ENCODE data around the gene MYD88.

MYD88 gene

DNA sequence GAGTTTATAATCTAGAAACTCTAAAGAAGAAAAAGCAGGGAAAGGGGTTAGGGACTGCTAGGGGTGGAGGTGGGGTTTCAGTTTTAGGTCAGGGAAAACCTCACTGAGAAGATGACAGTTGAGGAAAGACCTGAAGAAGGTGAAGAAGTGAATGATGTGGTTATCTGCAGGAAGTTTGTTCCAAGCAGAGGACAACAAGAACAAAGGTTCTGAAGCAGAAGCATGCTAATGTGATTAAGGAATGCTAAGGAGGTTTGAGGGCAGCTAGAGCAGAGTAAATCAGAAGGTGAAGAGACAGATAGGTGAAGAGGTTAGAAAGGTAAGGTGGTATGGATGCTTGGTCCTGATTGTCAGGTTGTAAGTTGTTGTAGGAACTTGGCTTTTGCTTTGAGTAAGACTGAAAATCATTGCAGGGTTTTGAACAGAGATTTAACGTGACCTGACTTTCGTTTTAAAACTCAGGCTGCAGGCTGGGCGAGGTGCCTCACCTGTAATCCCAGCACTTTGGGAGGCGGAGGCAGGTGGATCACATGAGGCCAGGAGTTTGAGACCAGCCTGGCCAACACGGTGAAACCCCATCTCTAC lies 35.5 kb downstream of the MYD88 start:
- Mint-ChIP-seq H3K4me1 (ENCODE audit: low read depth) (peaks cover 72% of the 10 kb centered on the region), H3K9me3 (no peaks in the 10 kb centered on the region), H3K27ac (peak overlapping the region; percentile 43), H3K4me3 (no peak overlapping the region), H3K27me3 (no peaks in the 10 kb centered on the region), H3K36me3 (ENCODE audit: low read depth) (peaks cover 17% of the 10 kb centered on the region)

DNA sequence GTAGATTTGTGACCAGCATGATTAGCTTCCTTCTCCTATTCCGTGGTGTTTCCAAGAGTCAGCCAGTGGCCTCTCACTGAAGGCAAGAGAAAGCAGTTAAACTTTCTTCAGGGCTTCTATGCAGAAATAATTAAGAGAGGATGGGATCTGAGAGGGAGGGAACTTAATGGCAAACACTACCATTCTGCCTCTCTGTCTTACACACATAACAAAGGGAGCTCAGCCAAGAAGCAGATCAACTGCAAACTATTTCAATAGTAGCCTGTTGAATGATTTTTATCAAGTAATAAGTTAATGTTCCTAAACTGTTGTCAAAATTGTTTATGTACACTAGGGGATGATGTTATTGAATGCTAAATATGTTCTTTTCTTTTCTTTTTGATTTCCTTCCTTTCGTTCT lies 38.7 kb downstream of the MYD88 start:
- no peaks in the 10 kb centered on the region for H3K27me3 Mint-ChIP-seq

GRCh38 chr3:38186781-38187180 lies 48.3 kb downstream of the MYD88 start:
- Mint-ChIP-seq H3K9me3 (no peaks in the 10 kb centered on the region), H3K27me3 (no peaks in the 10 kb centered on the region), H3K4me3 (no peak overlapping the region), H3K4me1 (ENCODE audit: low read depth) (no peaks in the 10 kb centered on the region), H3K27ac (no peak overlapping the region), H3K36me3 (ENCODE audit: low read depth) (peaks cover 55% of the 10 kb centered on the region)

More for the DNA sequence above, 38.7 kb downstream of the MYD88 start:
- H3K4me1 Mint-ChIP-seq (ENCODE audit: low read depth) = peaks cover 52% of the 10 kb centered on the region
- H3K4me3 Mint-ChIP-seq = no peak overlapping the region
- peaks cover 22% of the 10 kb centered on the region for H3K36me3 Mint-ChIP-seq (ENCODE audit: low read depth)
- no peak overlapping the region for H3K27ac Mint-ChIP-seq
- H3K9me3 Mint-ChIP-seq = no peaks in the 10 kb centered on the region

GRCh38 chr3:38190481-38190881 lies 52.0 kb downstream of the MYD88 start:
- H3K36me3 Mint-ChIP-seq (ENCODE audit: low read depth) = peaks cover 58% of the 10 kb centered on the region
- no peak overlapping the region for H3K27ac Mint-ChIP-seq
- no peaks in the 10 kb centered on the region for H3K27me3 Mint-ChIP-seq
- H3K4me1 Mint-ChIP-seq (ENCODE audit: low read depth) = no peaks in the 10 kb centered on the region
- no peaks in the 10 kb centered on the region for H3K9me3 Mint-ChIP-seq
- H3K4me3 Mint-ChIP-seq = no peak overlapping the region
